NCI-H146 treated with DMSO at 0.1 percent for 48 hours (cell line): ENCODE results near the gene GPR62.
A peak's percentile ranks its signal among the peaks of the same experiment; 100 is the strongest.

Experiments
- DNase-seq: peaks from one replicate; lab custom pipeline; 2025; ENCODE audit not compliant: unreplicated experiment; lab: John Stamatoyannopoulos, UW

GPR62 gene

GRCh38 chr3:51937611-51938450 lies 17.4 kb upstream of the GPR62 start:
- DNase-seq, result no peak

DNA sequence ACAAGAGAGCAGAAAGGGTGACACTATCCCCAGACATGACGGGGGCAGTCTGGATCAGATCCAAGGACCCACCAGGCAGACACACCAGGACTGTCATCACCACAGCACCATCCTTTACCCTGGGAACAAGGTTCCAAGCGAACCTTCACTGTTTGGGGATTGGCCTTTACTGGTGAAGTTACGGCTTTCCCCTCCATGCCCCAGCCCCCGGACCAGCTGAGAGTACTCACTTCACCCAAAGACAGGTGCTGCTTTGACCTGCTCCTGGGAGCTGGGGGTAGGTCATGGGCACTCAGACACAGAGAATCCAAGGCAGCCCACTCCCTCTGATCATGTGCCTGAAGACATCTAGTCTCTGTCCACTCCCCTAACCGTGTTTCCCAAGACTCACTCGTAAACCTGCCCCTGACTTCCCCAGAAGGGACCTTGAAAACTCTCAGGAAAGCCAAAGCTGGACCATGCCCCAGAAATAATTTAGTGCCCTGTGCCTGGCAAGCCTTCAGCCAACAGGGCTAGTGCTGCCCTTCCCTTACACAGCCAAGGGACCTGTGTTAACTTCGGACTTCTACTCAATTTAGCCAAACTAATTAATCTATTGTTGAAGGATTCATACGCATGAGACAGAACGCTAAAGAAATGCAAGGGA lies 16.3 kb upstream of the GPR62 start:
- no peak for DNase-seq

DNA sequence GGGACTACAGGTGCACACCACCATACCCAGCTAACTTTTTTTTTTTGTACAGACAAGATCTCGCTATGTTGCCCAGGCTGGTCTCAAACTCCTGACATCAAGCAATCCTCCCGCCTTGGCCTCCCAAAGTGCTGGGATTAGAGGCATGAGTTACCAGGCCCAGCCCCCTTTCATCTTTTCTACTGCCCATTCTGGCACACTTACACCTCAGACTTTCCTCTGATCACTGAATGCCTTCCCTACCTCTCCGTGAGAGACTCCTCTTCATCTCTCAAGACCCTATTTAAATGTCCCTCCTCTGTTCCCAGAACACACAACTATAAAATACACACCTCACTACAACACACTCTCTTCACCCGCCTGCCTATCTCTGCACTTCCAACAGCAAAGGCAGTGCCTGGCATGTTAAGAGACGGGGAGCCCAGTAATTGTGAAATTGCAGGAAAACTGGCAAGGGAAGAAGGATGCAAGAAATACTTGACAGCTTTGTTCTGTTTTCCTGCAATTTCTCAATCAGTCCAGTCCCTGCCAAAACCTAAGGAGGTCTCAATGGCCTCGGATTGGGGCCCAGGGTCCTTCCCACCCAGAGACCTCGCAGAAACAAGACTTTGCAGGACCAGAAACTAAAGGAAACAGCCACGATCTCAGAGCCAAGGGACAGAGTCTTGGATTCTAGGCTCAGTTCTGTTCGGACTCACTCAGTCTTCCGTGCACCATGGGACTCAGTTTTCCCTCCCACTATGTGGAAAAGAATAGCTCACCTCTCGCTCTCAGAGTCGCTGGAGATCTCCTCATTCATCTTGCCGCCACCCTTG lies 14.3 kb upstream of the GPR62 start:
- no peak for DNase-seq

DNA sequence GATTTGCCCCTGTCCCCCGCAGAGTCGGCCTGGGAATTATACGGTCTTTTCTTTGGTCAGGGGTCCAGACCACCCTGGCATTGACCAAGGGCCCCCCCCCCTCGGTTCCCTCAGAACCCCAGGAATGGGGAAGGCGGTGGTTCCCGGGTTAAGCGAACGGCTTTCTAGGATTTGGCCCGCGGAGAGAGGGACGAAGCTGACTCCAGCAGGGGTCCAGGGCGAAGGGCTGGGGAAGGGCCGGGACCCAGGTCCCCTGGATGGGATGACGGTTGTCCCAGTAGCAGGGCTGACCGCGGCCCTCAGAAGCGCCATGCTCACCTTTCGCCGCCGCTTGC lies 13.8 kb upstream of the GPR62 start:
- no peak for DNase-seq

DNA sequence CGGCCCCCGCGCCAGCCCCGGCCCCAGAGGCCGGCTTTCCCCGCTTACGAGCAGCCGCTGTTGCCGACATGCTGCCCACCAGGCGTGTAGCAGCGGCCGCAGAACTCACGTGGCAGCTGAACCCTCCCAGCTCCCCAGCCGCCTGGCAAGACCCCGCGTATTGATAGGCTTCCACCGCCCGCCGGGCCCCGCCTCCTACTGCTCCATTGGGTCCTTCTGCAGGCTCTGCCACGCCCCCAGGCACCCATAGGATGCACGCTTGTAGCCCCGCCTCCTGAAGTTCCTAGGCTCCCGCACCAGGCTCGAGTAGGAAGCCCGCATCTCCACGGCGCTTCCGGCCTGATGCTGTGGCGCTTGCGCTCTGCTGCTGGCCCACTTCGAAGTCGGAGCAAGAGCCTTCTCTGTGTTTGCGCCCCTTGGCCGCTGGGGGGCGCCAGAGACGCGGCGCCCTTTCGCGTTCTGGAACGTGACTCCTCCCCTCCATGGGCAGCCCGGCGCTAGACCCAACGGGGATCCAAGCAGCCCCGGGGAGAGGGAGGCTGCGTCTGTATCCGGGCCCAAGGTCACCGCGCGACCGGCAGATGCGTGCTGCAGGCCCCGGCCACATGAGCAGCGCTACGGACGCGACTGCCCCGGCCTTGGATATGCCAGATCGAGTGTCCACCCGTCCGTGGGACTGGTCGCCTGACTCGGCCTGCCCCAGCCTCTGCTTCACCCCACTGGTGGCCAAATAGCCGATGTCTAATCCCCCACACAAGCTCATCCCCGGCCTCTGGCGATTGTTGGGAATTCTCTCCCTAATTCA lies 13.2 kb upstream of the GPR62 start, which contains the start of the genes PARP3 and RRP9:
Gene PARP3, plus strand, starts transcription at position 566 of the 805 bp plus-strand sequence. CDS start 993 bp downstream, outside the sequence.
Gene RRP9, minus strand, starts transcription at position 107 of the 805 bp plus-strand sequence. Its CDS starts 37 bp downstream, at position 70.
- peak; percentile 92 for DNase-seq

GRCh38 chr3:51942603-51943450 lies 12.4 kb upstream of the GPR62 start:
- no peak for DNase-seq

DNA sequence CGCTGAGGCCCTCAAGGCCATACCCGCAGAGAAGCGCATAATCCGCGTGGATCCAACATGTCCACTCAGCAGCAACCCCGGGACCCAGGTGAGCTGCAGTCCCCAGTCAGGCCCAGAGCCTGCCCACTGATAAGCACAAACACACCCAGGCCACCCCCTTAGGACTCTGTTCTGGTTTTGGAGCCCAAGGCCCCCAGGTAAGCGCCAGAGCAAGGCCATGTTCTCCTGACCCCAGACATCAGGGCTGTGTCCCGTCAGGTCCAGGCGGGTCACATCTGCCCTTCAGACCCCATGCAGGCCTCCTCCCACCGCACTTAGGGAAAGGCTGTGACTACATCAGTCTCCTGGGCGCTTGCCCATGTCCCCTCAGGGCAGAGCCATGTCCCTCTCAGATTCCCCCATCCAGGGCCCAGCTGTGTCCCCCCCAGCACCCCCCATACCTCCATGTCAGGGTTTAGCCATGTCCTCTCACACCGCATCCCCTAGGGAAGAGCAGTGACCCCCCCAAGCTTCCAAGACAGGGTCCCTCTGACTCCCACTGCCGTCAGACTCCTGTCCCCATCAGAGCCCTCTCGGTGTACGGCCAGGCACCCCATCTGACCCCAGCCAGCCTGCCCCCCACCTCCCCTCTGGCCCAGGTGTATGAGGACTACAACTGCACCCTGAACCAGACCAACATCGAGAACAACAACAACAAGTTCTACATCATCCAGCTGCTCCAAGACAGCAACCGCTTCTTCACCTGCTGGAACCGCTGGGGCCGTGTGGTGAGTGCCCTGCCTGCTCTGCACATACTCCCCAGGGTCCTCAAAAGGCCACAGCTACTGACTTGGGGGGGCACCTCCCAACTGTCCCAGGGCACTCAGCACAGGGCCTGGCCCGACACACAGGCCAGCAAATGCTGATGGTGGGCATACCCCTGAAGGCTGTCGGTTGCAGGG lies 11.5 kb upstream of the GPR62 start:
- no peak for DNase-seq

DNA sequence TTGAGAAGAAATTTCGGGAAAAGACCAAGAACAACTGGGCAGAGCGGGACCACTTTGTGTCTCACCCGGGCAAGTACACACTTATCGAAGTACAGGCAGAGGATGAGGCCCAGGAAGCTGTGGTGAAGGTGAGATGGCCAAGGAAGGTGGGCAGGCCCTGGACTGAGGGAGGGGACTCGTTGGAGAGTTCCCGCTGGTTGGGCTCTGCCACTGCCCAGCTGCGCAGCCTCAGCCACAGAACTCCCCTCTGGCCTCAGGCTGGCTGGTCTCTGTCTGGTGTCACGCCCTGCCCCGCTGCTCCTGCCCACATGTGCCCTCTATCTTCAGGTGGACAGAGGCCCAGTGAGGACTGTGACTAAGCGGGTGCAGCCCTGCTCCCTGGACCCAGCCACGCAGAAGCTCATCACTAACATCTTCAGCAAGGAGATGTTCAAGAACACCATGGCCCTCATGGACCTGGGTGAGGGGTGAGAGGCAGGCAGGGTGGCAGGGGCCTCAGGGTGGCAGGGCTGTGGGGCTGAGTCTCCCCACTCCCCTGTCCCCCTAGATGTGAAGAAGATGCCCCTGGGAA lies 10.6 kb upstream of the GPR62 start:
- no peak for DNase-seq

GRCh38 chr3:51945031-51945840 lies 9.9 kb upstream of the GPR62 start:
- DNase-seq, result no peak

GRCh38 chr3:51945926-51946705 lies 9.1 kb upstream of the GPR62 start:
- no peak for DNase-seq

- no peak for DNase-seq
Observed at GRCh38 chr3:51946796-51947195, 8.4 kb upstream of the GPR62 start.

DNA sequence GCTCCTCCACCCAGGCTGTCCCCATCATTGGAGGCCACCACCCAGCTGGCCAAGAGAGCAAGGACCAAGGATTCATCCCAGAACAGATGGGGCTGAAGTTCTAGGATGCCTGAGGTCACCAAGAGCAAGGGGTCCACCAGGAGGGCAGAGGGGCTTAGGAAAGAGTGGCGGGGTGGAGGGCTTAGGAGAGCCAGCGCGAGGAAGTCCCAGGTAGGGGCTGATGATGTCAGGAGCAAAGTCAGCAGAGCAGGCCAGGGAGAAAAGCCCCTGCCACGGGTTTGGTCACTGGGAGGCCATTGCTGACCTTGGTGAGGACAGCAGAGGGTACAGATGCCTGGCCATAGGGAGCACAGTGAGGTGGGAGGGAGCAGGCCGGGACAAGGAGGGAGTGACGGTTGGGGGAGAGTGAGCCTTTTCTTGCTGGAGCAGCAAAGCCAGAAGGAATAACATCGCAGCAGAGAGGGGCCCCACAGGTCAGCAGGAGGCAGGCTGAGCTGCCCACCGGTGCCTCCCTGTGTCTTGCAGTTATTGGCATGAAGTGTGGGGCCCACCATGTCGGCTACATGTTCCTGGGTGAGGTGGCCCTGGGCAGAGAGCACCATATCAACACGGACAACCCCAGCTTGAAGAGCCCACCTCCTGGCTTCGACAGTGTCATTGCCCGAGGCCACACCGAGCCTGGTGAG lies 7.8 kb upstream of the GPR62 start:
- DNase-seq, result no peak

- no peak for DNase-seq
Observed at GRCh38 chr3:51948016-51948580, 7.1 kb upstream of the GPR62 start.

- DNase-seq, result no peak
Observed at GRCh38 chr3:51949121-51949520, 6.1 kb upstream of the GPR62 start.

DNA sequence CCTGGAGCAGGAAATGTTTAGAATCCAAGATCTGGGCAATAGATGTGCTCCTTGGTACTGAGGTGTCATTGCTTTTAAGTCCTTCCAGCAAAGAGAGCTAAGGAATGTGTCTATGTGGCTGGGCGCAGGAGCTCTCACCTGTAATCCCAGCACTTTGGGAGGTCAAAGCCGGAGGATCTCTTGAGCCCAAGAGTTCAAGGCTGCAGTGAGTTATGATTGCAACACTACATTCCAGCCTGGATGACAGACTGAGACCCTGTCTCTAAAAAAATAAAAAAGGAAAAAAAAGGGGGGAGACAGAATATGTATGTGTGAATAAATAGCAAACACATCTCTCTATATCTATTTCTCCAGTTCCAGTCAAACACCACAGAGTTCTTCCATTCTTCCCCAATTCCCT lies 4.3 kb upstream of the GPR62 start:
- DNase-seq, result no peak

GRCh38 chr3:51953445-51953844 lies 1.7 kb upstream of the GPR62 start:
- DNase-seq, result no peak
